Trophoblast cell (in vitro differentiated cells and primary cell): Measurements from ENCODE around the gene FBXO24.

ENCODE experiments used
- DNase-seq, 2 donors: peaks; one replicate each; pipeline ENCODE4 v3.0.0-alpha.2; 2016
- H2AFZ ChIP-seq: 2 replicates; pipeline ENCODE4 v1.6.1; 2013; ENCODE audit warnings: low read length, moderate library complexity, mild to moderate bottlenecking; ENCODE audit not compliant: insufficient read depth, poor library complexity
- H2AK5ac ChIP-seq: 2 replicates; pipeline ENCODE4 v1.6.1; 2013; ENCODE audit warnings: mild to moderate bottlenecking, low read length
- H2BK120ac ChIP-seq: 2 replicates; pipeline ENCODE4 v1.6.1; 2013; ENCODE audit warnings: low read length, mild to moderate bottlenecking, moderate library complexity; ENCODE audit not compliant: insufficient read depth, poor library complexity
- H2BK12ac ChIP-seq: 2 replicates; pipeline ENCODE4 v1.6.1; 2013; ENCODE audit warnings: mild to moderate bottlenecking, low read length, moderate library complexity
- H2BK5ac ChIP-seq: 2 replicates; pipeline ENCODE4 v1.6.1; 2013; ENCODE audit warnings: low read length, low read depth, moderate library complexity, mild to moderate bottlenecking; ENCODE audit not compliant: poor library complexity
- H3K14ac ChIP-seq: 2 replicates; pipeline ENCODE4 v1.6.1; 2013; ENCODE audit warnings: mild to moderate bottlenecking, low read length
- H3K18ac ChIP-seq: 2 replicates; pipeline ENCODE4 v1.6.1; 2013; ENCODE audit warnings: mild to moderate bottlenecking, low read length
- H3K23ac ChIP-seq: 2 replicates; pipeline ENCODE4 v1.6.1; 2013; ENCODE audit warnings: low read length
- H3K27ac ChIP-seq: 2 replicates; pipeline ENCODE4 v1.5.1; 2013; ENCODE audit warnings: low read depth, mild to moderate bottlenecking, inconsistent platforms, low read length, moderate library complexity
- H3K27me3 ChIP-seq: 2 replicates; pipeline ENCODE4 v1.6.1; 2013; ENCODE audit warnings: inconsistent platforms, mild to moderate bottlenecking, low read length, moderate library complexity; ENCODE audit not compliant: insufficient read depth
- H3K36me3 ChIP-seq, 2 experiments: 1 replicate in 1 of 2; 2 replicates in 1 of 2; pipeline ENCODE4 v1.6.1; 2013; ENCODE audit warnings: low read length in 2 of 2, mild to moderate bottlenecking in 2 of 2, moderate library complexity in 1 of 2; ENCODE audit not compliant: insufficient read depth in 2 of 2, control insufficient read depth in 1 of 2
- H3K4ac ChIP-seq: 2 replicates; pipeline ENCODE4 v1.6.1; 2013; ENCODE audit warnings: low read depth, mild to moderate bottlenecking, low read length, moderate library complexity
- H3K4me1 ChIP-seq, 2 experiments: 1 replicate in 1 of 2; 2 replicates in 1 of 2; pipeline ENCODE4 v1.6.1; 2013; ENCODE audit warnings: low read length in 2 of 2, mild to moderate bottlenecking in 2 of 2, moderate library complexity in 1 of 2; ENCODE audit not compliant: insufficient read depth in 2 of 2, control insufficient read depth in 1 of 2
- H3K4me2 ChIP-seq: 2 replicates; pipeline ENCODE4 v1.6.1; 2013; ENCODE audit warnings: inconsistent platforms, mild to moderate bottlenecking, low read length, moderate library complexity
- H3K4me3 ChIP-seq: 2 replicates; pipeline ENCODE4 v1.5.1; 2013; ENCODE audit warnings: mild to moderate bottlenecking, low read depth, low read length, inconsistent platforms
- H3K79me1 ChIP-seq: one replicate; pipeline ENCODE4 v1.6.1; 2013; ENCODE audit warnings: low read length
- H3K79me2 ChIP-seq: 2 replicates; pipeline ENCODE4 v1.6.1; 2013; ENCODE audit warnings: low read length, mild to moderate bottlenecking; ENCODE audit not compliant: control insufficient read depth, insufficient read depth, poor library complexity
- H3K9ac ChIP-seq: 2 replicates; pipeline ENCODE4 v1.6.1; 2013; ENCODE audit warnings: mild to moderate bottlenecking, low read length
- H3K9me3 ChIP-seq: 2 replicates; pipeline ENCODE4 v1.6.1; 2013; ENCODE audit warnings: low read depth, mild to moderate bottlenecking, control low read depth, inconsistent platforms, low read length; ENCODE audit not compliant: insufficient read depth
- H4K12ac ChIP-seq: 2 replicates; pipeline ENCODE4 v1.6.1; 2013; ENCODE audit warnings: low read depth, mild to moderate bottlenecking, low read length, moderate library complexity
- H4K8ac ChIP-seq: 2 replicates; pipeline ENCODE4 v1.6.1; 2013; ENCODE audit warnings: low read depth, mild to moderate bottlenecking, low read length, moderate library complexity
- H4K91ac ChIP-seq: one replicate; pipeline ENCODE4 v1.6.1; 2013; ENCODE audit warnings: low read depth, mild to moderate bottlenecking, low read length, moderate library complexity
- WGBS: extraction: QIAGEN DNeasy Blood & Tissue Kit; methylation state at CpG from one replicate; pipeline ENCODE4 v1.1.7; 2013; ENCODE audit warnings: missing lambda C conversion rate; ENCODE audit not compliant: insufficient read length, insufficient coverage; ENCODE audit errors: extremely low coverage; 5-methylcytosine and 5-hydroxymethylcytosine counted together

The FBXO24 gene

GRCh38 chr7:100614308-100614861 lies 28.3 kb downstream of the FBXO24 start:
- DNase-seq = no peak

DNA sequence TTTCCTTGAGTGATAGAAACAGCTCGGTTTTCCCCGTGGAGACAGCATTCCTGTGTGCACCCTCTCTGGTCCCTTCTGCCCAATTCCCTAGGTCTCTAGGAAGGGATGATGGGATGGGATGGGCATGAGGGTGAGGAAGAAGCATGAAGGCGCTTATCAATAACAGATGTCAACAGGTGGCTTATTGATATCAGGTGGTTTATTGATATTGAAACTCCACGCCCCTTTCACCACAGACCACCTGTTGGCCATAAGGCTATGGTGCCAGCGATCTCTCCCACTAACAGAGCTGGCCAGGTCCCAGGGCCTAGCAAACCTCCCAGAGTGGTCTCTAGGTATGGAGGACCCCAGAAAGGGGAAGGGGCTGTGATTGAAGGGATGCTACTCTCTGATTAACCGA lies 34.1 kb downstream of the FBXO24 start:
- no peaks in the 10 kb centered on the region for H3K9me3 ChIP-seq
- no peak overlapping the region for H3K4me2 ChIP-seq
- H3K4me1 ChIP-seq = no peaks in the 10 kb centered on the region
- H3K36me3 ChIP-seq = no peaks in the 10 kb centered on the region
- no peak for DNase-seq
- H4K8ac ChIP-seq = no peak overlapping the region
- H3K23ac ChIP-seq = no peak overlapping the region
- no peaks in the 10 kb centered on the region for H3K79me1 ChIP-seq
- no peaks in the 10 kb centered on the region for H3K27me3 ChIP-seq
- no peak overlapping the region for H3K9ac ChIP-seq
- H4K91ac ChIP-seq = no peak overlapping the region
- no peak overlapping the region for H3K27ac ChIP-seq
- H3K4me3 ChIP-seq = no peak overlapping the region
- no peak overlapping the region for H3K18ac ChIP-seq
- H2BK5ac ChIP-seq = no peak overlapping the region
- no peak overlapping the region for H3K4ac ChIP-seq
- WGBS = no CpG with 5 or more reads among the region's 6 CpGs
- H3K14ac ChIP-seq = no peak overlapping the region
- no peak overlapping the region for H2BK120ac ChIP-seq
- H4K12ac ChIP-seq = no peak overlapping the region
- no peak overlapping the region for H2AK5ac ChIP-seq
- no peaks in the 10 kb centered on the region for H3K79me2 ChIP-seq
- no peak overlapping the region for H2BK12ac ChIP-seq
- H2AFZ ChIP-seq = no peak overlapping the region

More at GRCh38 chr7:100614308-100614861, 28.3 kb downstream of the FBXO24 start:
- Histone ChIP-seq H3K79me2 (peaks cover 2% of the 10 kb centered on the region), H3K4me2 (no peak overlapping the region), H3K79me1 (no peaks in the 10 kb centered on the region), H3K4me3 (no peak overlapping the region), H2BK120ac (no peak overlapping the region), H3K4me1 (peaks cover 3 to 9% of the 10 kb centered on the region in 2 experiments), H2BK12ac (no peak overlapping the region), H2AFZ (no peak overlapping the region), H3K18ac (no peak overlapping the region), H4K91ac (no peak overlapping the region), H3K27ac (no peak overlapping the region), H4K8ac (no peak overlapping the region), H3K23ac (no peak overlapping the region), H2AK5ac (no peak overlapping the region), H4K12ac (no peak overlapping the region), H2BK5ac (no peak overlapping the region), H3K9me3 (no peaks in the 10 kb centered on the region), H3K4ac (no peak overlapping the region), H3K14ac (no peak overlapping the region), H3K27me3 (no peaks in the 10 kb centered on the region), H3K36me3 (peaks cover 2% of the 10 kb centered on the region in 2 experiments), H3K9ac (no peak overlapping the region)
- WGBS = no CpG with 5 or more reads among the region's 6 CpGs

DNA sequence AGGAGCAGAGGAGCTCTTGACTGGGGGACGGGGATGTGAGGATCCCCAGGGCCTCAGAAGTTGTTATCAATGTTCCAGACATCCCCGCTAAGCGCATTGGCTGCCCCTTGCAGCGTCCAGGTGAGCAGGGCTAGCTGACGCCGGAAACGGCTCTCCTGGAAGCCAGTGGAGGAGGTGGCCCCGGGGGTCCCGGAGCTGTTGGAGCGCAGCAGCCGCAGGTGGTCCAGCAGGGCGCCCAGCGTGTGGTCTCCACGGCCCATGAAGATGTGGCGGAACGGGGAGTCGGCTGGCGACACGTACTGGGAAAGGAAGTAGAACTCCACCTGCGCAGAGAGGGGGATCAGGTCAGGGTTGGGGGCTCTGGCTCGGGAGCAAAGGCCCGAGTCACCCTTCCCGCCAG lies 34.7 kb downstream of the FBXO24 start:
- Histone ChIP-seq H3K79me1 (no peaks in the 10 kb centered on the region), H3K14ac (no peak overlapping the region), H4K8ac (no peak overlapping the region), H3K27me3 (no peaks in the 10 kb centered on the region), H3K9me3 (no peaks in the 10 kb centered on the region), H3K36me3 (no peaks in the 10 kb centered on the region), H3K4me3 (peak overlapping the region; percentile 37), H2BK5ac (no peak overlapping the region), H3K4me2 (no peak overlapping the region), H2BK12ac (no peak overlapping the region), H3K4ac (no peak overlapping the region), H3K18ac (no peak overlapping the region), H3K27ac (no peak overlapping the region), H2AK5ac (no peak overlapping the region), H3K9ac (no peak overlapping the region), H2AFZ (no peak overlapping the region), H3K79me2 (no peaks in the 10 kb centered on the region), H2BK120ac (no peak overlapping the region), H4K12ac (no peak overlapping the region), H3K4me1 (no peaks in the 10 kb centered on the region), H3K23ac (no peak overlapping the region), H4K91ac (no peak overlapping the region)
- no peak for DNase-seq
- WGBS = no CpG with 5 or more reads among the region's 23 CpGs

DNA sequence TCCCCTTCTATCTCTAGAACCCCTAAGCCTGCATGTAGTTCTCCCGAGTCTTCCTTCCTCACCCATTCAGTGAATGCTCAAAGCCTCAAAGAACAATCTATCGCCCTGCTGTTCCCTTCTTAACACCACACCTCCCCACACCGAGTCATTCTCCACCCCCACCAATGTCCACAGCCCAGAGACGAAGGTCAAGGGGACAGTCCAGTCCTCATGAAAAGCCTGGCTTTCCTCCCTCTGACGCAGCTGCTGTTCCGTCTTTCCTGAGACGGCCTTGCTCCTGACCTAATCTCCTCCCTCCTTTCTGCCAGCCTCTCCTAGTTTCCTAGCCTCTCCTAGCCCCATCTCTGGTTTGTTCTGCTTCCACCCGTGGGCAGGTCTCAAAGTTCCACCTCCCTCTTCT lies 35.4 kb downstream of the FBXO24 start:
- H4K8ac ChIP-seq = no peak overlapping the region
- no peak overlapping the region for H3K18ac ChIP-seq
- H2AK5ac ChIP-seq = no peak overlapping the region
- H3K36me3 ChIP-seq = no peaks in the 10 kb centered on the region
- H3K9ac ChIP-seq = no peak overlapping the region
- no peak overlapping the region for H4K91ac ChIP-seq
- H3K4me3 ChIP-seq = no peak overlapping the region
- no peak for DNase-seq
- no peak overlapping the region for H3K4ac ChIP-seq
- H3K27me3 ChIP-seq = no peaks in the 10 kb centered on the region
- no peak overlapping the region for H4K12ac ChIP-seq
- H3K9me3 ChIP-seq = no peaks in the 10 kb centered on the region
- no peaks in the 10 kb centered on the region for H3K79me2 ChIP-seq
- no peaks in the 10 kb centered on the region for H3K79me1 ChIP-seq
- no peak overlapping the region for H2BK5ac ChIP-seq
- no peak overlapping the region for H3K23ac ChIP-seq
- H3K4me2 ChIP-seq = no peak overlapping the region
- H3K4me1 ChIP-seq = no peaks in the 10 kb centered on the region
- no peak overlapping the region for H2BK120ac ChIP-seq
- WGBS = no CpG with 5 or more reads among the region's 8 CpGs
- no peak overlapping the region for H2BK12ac ChIP-seq
- no peak overlapping the region for H3K14ac ChIP-seq
- H3K27ac ChIP-seq = no peak overlapping the region
- no peak overlapping the region for H2AFZ ChIP-seq
